ENCODE data around the gene DNAH1.
"Not testable (repeated sequence)": the region's sequence is repeated elsewhere in the genome, so short reads cannot be mapped to it uniquely, and the experiment has no call there.

Gene DNAH1

GRCh38 chr3:52328536-52329080, 12.5 kb downstream of the DNAH1 start:
- DNase-seq (ENCODE audit: low read depth): no peak
- H3K4me3 ChIP-seq (ENCODE audit: low read length): no peak overlapping the region
- no peak for TF ChIP-seq CTCF (conservative IDR thresholded peaks at IDR 0.05; ENCODE audit: low read length)

- DNase-seq (ENCODE audit: low read depth): no peak
- no peak overlapping the region for H3K4me3 ChIP-seq (ENCODE audit: low read length)
- TF ChIP-seq CTCF (conservative IDR thresholded peaks at IDR 0.05; ENCODE audit: low read length): no peak
Observed at GRCh38 chr3:52330194-52330805, 14.2 kb downstream of the DNAH1 start.

- no peak overlapping the region for H3K4me3 ChIP-seq (ENCODE audit: low read length)
- no peak for TF ChIP-seq CTCF (conservative IDR thresholded peaks at IDR 0.05; ENCODE audit: low read length)
- DNase-seq (ENCODE audit: low read depth): no peak
Observed at GRCh38 chr3:52331091-52331490, 15.0 kb downstream of the DNAH1 start.

GRCh38 chr3:52331906-52332305, 15.8 kb downstream of the DNAH1 start:
- DNase-seq (ENCODE audit: low read depth): no peak
- no peak overlapping the region for H3K4me3 ChIP-seq (ENCODE audit: low read length)
- no peak for TF ChIP-seq CTCF (conservative IDR thresholded peaks at IDR 0.05; ENCODE audit: low read length)

GRCh38 chr3:52333869-52334557, 17.9 kb downstream of the DNAH1 start:
- no peak for TF ChIP-seq CTCF (conservative IDR thresholded peaks at IDR 0.05; ENCODE audit: low read length)
- no peak overlapping the region for H3K4me3 ChIP-seq (ENCODE audit: low read length)
- no peak for DNase-seq (ENCODE audit: low read depth)

- not testable (repeated sequence) for H3K4me3 ChIP-seq (ENCODE audit: low read length); DNase-seq (ENCODE audit: low read depth)
Observed at GRCh38 chr3:52338131-52338530, 22.0 kb downstream of the DNAH1 start.

GRCh38 chr3:52339612-52340011, 23.5 kb downstream of the DNAH1 start:
- DNase-seq (ENCODE audit: low read depth): peak; percentile 87
- TF ChIP-seq CTCF (conservative IDR thresholded peaks at IDR 0.05; ENCODE audit: low read length): peak; percentile 82

More at GRCh38 chr3:52339612-52340011, 23.5 kb downstream of the DNAH1 start:
- no peak overlapping the region for H3K4me3 ChIP-seq (ENCODE audit: low read length)
